ENCODE results near the gene CDH4. TPM values are rescaled to one million over a fixed set of nuclear protein-coding genes. Genes with fewer than 3 reads are reported as not detected.
A peak's percentile ranks its signal among the peaks of the same experiment; 100 is the strongest.

The CDH4 gene
- total RNA-seq, 2 donors from 2014 or later, result 0.29 to 0.45 TPM

DNA sequence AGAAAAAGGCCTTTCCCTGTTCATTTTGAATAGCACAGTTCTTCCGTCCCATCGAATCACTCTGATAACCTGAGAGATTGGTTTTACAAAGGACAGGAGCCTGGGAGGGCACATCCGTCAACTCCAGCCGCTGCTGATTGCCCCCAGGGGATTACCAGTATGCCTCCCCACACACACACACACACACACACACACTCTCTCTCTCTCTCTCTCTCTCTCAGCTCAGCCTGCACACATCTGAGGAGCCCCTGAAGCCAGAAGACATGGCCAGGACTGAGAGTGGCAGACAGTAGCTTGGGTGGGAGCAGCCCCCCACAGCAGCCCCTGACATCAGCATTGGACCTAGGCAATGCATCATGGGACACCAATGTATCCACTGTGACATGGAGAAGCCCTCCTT, 13.2 kb upstream of the CDH4 start:
- ATAC-seq (replicated peaks), result no peak
- Mint-ChIP-seq H3K27me3 (peaks cover 13% of the 10 kb centered on the region), H3K36me3 (ENCODE audit: low read depth) (no peaks in the 10 kb centered on the region), H3K4me3 (no peak overlapping the region), H3K27ac (no peak overlapping the region), H3K9me3 (peaks cover 12% of the 10 kb centered on the region), H3K4me1 (no peaks in the 10 kb centered on the region)

DNA sequence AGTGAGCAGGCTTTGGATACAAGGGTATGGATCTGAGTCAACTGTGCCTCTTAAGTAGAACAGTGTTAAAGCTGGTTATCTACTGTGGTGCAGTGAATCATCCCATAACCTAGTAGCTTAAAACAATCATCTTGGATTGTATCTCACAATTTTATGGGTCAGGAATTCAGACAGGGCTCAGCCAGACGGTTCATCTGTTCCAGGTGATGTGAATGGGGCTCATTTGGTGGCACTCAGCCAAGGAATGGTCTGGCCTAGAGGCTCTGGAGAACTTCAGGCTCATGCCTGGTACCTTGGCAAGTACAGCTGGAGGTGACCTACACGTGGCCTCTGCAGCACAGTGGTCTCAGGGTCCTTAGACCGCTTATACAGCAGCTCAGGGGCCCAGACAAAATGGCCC, 11.2 kb upstream of the CDH4 start:
- H3K4me1 Mint-ChIP-seq, result no peaks in the 10 kb centered on the region
- ATAC-seq (replicated peaks), result no peak

DNA sequence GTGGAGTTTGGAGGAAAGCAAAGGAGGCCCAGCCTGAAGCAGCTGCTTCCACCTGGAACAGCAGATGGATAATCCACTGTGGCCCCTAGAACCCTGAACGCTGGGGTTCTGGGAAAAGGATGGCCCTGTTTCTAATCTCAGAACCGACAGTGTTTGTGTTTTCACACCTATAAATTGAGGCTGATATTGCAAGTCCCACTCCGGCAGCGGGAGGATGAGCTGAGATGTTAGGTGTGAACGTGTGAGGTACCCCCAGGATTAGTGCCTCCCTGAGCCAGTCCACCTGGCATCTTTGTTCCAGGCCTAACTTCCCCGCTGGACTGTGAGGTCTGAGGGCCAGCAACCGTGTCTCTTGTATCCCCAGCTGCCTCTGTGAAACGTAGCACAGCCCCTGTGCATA, 7.8 kb upstream of the CDH4 start:
- Mint-ChIP-seq H3K36me3 (ENCODE audit: low read depth) (no peaks in the 10 kb centered on the region), H3K9me3 (peaks cover 8% of the 10 kb centered on the region), H3K27me3 (peaks cover 19% of the 10 kb centered on the region), H3K4me1 (no peaks in the 10 kb centered on the region), H3K4me3 (no peak overlapping the region), H3K27ac (no peak overlapping the region)
- ATAC-seq (replicated peaks), result no peak

More for the DNA sequence above, 11.2 kb upstream of the CDH4 start:
- Mint-ChIP-seq H3K36me3 (ENCODE audit: low read depth) (no peaks in the 10 kb centered on the region), H3K27ac (no peak overlapping the region), H3K27me3 (peaks cover 13% of the 10 kb centered on the region), H3K9me3 (peaks cover 12% of the 10 kb centered on the region), H3K4me3 (no peak overlapping the region)

DNA sequence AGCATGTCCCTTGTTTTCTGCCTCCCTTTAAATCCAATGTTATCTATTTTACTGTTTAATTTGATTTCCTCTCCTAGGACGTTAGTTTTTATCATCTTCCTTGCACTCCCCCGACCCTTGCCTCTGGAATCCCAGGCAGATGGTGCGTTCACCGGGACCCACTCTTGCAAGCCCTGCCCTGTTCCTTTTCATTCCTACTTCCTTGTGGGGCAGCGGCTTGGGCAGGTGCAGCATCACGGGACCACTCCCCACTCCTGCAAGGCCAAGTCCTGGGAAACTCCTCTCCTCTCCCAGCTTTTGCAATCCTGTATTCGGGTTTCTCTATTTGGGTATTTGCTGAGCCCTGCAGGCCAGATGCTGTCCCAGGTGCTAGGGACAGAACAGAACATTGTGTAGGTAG, 5.8 kb upstream of the CDH4 start:
- Mint-ChIP-seq H3K4me1 (no peaks in the 10 kb centered on the region), H3K9me3 (peaks cover 6% of the 10 kb centered on the region), H3K27me3 (peaks cover 36% of the 10 kb centered on the region), H3K36me3 (ENCODE audit: low read depth) (no peaks in the 10 kb centered on the region), H3K4me3 (no peak overlapping the region), H3K27ac (no peak overlapping the region)
- no peak for ATAC-seq (replicated peaks)

DNA sequence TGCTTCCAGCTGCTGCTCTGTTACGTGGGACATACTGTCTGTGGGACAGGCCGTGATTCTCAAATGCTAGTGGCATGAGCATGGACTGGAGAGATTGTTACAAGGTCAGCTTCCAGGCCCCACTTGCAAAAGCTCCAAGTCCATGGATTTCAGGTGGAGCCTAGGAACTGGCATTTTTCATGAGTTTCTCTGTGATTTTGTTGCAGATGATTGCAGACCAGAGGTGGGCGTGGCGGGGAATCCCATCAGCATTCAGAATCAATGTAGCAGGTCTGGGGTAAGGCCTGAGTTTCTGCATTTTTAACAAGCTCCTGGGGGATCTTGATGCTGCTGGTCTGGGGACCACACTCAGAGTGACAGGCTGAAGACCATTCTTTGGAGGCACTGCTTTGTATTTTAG, 2.4 kb upstream of the CDH4 start:
- ATAC-seq (replicated peaks), result no peak
- no peaks in the 10 kb centered on the region for H3K36me3 Mint-ChIP-seq (ENCODE audit: low read depth)
- no peak overlapping the region for H3K4me3 Mint-ChIP-seq
- H3K27me3 Mint-ChIP-seq, result peaks cover 47% of the 10 kb centered on the region
- H3K9me3 Mint-ChIP-seq, result no peaks in the 10 kb centered on the region
- H3K27ac Mint-ChIP-seq, result no peak overlapping the region
- H3K4me1 Mint-ChIP-seq, result no peaks in the 10 kb centered on the region

DNA sequence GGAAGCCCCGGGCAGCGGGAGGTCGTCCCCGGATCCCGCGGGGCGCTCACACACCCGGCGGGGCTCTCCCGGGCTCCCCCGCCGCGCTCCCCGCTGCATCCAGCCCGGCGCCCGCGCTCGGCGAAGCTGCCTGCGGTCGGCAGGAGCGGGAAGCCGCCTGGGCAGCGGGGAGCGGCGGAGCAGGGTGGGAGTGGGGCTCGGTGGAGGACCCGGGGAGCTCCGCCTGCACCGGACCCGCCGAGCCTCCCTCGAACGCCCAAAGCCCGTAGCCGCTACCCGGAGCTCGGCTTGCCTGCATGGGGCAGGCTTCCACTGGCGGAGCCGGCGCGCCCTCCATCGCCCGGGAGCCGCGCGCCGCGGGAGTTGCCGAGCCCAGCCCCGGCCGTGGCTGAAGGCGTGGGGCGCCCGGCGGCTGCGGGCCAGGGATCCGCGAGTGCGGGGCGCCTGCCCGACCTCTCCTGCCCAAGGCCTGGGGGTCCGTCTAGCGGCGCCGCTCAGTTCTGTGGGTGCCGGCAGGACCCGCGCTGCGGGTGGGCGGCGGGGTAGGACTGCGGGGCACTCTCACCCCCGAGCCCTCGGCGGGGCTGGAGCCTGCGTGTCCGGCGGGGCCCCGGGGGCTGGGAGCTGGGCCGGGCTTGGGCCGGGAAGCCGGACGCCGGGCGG, 671 bp downstream of the CDH4 start:
- Mint-ChIP-seq H3K36me3 (ENCODE audit: low read depth) (no peaks in the 10 kb centered on the region), H3K4me1 (no peaks in the 10 kb centered on the region), H3K27me3 (peaks cover 57% of the 10 kb centered on the region), H3K4me3 (no peak overlapping the region), H3K27ac (no peak overlapping the region), H3K9me3 (no peaks in the 10 kb centered on the region)
- ATAC-seq (replicated peaks), result no peak

DNA sequence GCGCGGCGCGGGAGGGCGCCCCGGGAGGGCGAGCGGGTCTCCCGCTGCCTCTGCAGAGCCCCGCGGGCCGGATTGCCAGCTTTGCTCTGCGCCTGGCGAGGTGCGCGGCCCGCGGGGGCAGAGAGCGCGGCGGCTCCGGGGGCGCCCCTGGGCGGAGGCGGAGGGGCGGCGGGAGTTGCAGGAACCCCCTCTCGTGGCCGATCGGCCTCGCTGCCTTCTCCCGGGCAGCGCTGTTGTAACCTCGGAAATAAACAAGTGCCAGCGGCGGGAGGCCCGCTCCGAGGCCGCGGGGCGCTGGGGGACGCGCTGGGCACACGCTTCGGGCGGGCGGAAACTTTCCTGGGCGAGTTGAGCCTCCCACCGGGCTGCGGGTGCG, 1.2 kb downstream of the CDH4 start:
- Mint-ChIP-seq H3K27ac (no peak overlapping the region), H3K4me1 (no peaks in the 10 kb centered on the region), H3K27me3 (peaks cover 54% of the 10 kb centered on the region), H3K4me3 (no peak overlapping the region), H3K9me3 (no peaks in the 10 kb centered on the region), H3K36me3 (ENCODE audit: low read depth) (no peaks in the 10 kb centered on the region)
- no peak for ATAC-seq (replicated peaks)

DNA sequence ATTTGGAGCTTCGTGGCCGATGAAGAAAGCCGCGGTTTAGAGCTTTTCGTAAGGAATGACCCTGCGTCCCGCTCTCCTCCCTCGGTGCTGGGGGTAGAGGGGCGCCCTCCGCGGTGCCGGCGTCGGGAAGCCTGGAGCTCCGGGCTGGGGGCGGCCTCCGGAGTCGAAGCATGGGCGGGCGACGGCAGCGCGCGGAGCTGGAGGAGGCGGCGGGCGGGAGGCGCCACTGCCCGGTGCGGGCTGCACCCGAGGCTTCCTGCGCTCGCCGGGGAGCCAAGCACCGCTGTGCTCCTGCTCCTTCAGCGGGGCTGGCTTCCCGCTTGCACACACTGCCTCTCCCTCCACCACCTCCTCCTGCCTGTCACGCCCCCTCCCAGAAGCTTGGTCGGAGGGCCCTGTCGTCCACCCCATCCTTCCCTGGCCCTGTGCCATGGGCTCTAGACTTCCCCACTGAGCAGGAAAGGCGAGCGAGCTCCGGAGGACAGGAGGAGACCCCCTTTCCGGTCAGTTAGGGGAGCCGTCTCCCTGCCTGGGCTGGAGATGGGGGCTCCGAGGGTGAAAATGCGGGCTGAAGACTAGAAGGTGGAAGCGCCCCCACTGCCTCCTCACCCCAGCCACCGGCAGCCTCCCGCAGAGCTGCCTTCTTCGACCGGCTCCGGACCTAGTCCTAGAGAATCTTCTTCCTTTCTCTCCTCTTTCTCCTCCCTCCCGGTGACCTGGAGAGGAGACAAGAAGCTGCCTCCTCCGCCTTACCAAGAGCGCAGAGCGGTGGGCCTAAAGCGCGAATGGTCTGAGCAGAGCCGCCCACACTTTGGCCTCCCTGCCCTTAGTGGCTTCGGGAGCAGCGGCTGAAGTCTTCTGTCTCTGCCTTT, 1.8 kb downstream of the CDH4 start:
- H3K27me3 Mint-ChIP-seq, result peaks cover 50% of the 10 kb centered on the region
- no peaks in the 10 kb centered on the region for H3K36me3 Mint-ChIP-seq (ENCODE audit: low read depth)

DNA sequence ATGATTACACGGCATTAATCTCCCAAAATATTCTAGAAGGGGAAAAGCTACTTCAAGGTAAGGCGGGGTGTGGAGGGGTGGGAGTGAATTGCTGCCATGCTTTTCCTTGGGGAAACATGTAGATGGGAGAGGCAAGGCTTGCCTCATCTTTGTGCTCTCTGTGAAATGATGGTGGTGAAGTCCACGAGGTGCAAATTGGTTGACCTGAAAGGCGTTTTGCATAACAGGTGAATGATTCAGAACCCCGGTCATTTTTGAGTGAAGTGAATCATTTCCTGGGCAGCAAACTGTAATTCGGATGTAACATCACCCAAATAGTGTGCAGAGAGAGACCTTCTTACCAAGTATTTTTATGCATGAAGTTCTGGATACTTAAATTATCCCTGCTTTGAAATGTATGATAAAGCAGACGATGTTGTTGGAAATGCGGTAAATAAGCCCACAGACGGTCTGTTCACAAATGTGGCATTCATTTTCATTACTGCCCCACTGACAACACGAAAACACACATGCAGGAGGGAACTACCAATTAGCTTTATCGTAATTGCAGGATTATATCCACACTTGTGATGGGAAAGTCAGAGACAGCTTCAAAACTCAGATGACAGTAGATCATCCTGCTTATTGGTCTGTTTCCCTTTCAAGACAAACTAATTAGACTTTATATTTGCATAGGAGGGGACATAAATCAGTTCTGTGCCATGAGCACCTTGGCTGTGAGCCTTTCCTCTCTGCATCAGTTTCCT, 3.0 kb downstream of the CDH4 start:
- Mint-ChIP-seq H3K27me3 (peaks cover 41% of the 10 kb centered on the region), H3K4me3 (no peak overlapping the region), H3K27ac (no peak overlapping the region), H3K4me1 (no peaks in the 10 kb centered on the region), H3K9me3 (no peaks in the 10 kb centered on the region), H3K36me3 (ENCODE audit: low read depth) (no peaks in the 10 kb centered on the region)
- no peak for ATAC-seq (replicated peaks)

More for the DNA sequence above, 1.8 kb downstream of the CDH4 start:
- ATAC-seq (replicated peaks), result no peak
- peak overlapping the region; percentile 16 for H3K4me3 Mint-ChIP-seq
- no peak overlapping the region for H3K27ac Mint-ChIP-seq
- no peaks in the 10 kb centered on the region for H3K9me3 Mint-ChIP-seq
- no peaks in the 10 kb centered on the region for H3K4me1 Mint-ChIP-seq

DNA sequence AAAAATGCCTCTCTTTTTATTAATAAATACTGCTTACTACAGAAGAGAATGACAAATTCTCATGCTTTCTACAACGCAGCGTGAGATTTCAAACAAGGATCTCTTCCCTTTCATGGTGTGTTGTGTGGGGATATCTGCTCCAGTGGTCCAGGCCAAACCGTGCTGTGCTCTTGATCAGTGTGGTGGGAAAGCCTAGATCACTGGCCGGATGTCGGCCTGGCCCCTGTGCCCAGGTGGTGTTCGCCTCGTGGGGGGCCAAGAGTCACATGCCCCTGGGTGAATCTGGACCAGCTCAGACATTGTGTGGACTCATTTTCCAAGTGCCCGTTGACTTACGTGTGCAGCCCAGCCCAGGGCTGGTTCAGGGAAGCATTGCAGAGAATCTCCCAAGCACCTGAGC, 4.3 kb downstream of the CDH4 start:
- peaks cover 28% of the 10 kb centered on the region for H3K27me3 Mint-ChIP-seq
- H3K4me1 Mint-ChIP-seq, result no peaks in the 10 kb centered on the region
- H3K9me3 Mint-ChIP-seq, result no peaks in the 10 kb centered on the region
- no peak overlapping the region for H3K4me3 Mint-ChIP-seq
- H3K36me3 Mint-ChIP-seq (ENCODE audit: low read depth), result no peaks in the 10 kb centered on the region
- no peak overlapping the region for H3K27ac Mint-ChIP-seq
- no peak for ATAC-seq (replicated peaks)

DNA sequence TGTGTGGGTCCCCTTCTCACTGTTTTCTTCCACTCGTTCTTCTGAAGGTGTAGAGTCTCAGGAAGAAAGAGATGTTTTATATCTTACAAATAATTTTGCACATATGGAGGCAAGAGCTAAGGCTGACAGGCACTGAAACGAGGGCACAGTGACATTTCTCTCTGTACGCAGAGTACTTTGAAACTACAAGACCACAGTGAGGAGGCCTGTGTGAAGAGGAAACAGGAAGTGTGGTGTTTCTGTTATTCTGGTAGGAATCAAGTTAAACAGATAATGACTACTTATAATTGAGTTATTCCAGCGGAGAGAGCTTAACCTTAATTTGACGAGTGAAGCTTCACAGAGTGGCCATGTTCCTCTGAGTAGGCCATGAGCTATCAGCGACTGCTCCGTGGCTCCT, 4.8 kb downstream of the CDH4 start:
- no peak overlapping the region for H3K4me3 Mint-ChIP-seq
- peaks cover 25% of the 10 kb centered on the region for H3K27me3 Mint-ChIP-seq
- H3K4me1 Mint-ChIP-seq, result no peaks in the 10 kb centered on the region
- H3K36me3 Mint-ChIP-seq (ENCODE audit: low read depth), result no peaks in the 10 kb centered on the region
- H3K27ac Mint-ChIP-seq, result no peak overlapping the region
- ATAC-seq (replicated peaks), result no peak
- no peaks in the 10 kb centered on the region for H3K9me3 Mint-ChIP-seq

DNA sequence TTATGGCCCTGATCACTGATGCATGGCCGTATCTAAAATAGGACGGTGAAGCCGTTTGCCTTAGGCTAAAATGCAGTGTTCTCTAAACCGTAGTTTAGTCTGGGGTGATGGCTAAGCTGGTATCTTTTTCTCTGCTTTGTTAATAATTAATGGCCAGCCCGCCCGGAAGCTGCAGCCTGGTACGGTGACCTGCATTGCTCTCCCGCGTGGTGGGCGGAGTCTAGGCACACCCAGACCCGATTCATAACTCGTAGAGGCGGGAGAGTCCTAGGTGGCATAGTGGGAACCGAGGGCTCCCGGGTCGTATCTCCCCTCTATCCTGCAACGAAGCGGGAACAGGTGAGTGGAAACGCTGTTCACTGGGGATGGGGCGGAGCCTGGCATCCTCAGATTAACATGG, 5.5 kb downstream of the CDH4 start:
- Mint-ChIP-seq H3K4me3 (no peak overlapping the region), H3K4me1 (no peaks in the 10 kb centered on the region), H3K36me3 (ENCODE audit: low read depth) (no peaks in the 10 kb centered on the region), H3K27ac (no peak overlapping the region), H3K27me3 (peaks cover 25% of the 10 kb centered on the region), H3K9me3 (no peaks in the 10 kb centered on the region)
- no peak for ATAC-seq (replicated peaks)

DNA sequence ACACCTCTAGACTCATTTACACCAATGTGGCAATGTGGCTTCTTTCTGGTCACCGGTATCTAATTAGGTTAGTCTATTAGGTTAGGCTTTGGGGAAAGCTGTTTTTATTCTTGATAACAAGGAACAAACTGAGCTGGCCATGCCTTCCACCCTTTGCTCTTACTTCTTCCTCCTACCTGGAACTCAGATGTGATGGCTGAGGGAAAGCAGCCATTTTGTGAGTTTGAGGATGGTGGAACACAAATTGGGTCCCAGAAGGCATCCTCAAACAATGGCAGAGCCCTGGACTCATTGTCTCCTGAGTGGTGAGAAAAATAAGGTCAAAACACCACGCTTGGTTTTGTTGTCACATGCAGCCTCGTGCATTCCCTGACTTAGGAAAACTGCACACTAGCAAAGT, 7.7 kb downstream of the CDH4 start:
- Mint-ChIP-seq H3K27ac (no peak overlapping the region), H3K36me3 (ENCODE audit: low read depth) (no peaks in the 10 kb centered on the region), H3K27me3 (peaks cover 25% of the 10 kb centered on the region), H3K9me3 (no peaks in the 10 kb centered on the region), H3K4me3 (no peak overlapping the region), H3K4me1 (no peaks in the 10 kb centered on the region)
- ATAC-seq (replicated peaks), result no peak

DNA sequence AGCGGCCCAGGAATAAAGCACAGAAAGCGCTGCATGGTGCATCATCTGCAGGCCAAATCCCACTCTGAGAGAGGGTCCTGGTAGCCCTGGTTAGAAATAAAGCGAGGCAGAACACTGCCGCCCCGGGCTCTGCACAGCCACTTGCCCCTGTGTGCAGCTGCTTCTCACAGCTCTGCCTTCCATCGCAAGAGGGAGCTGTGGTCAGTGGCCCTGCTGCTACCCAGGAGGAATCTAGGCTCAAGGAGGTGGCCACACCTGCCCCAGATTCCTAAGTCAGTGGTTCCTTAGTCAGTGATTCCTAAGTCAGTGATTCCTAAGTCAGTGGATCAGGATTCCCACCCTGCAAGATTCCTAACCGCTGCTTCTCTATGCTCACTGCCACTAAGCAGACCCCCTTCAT, 8.8 kb downstream of the CDH4 start:
- Mint-ChIP-seq H3K27me3 (peaks cover 20% of the 10 kb centered on the region), H3K4me3 (no peak overlapping the region), H3K27ac (no peak overlapping the region), H3K36me3 (ENCODE audit: low read depth) (no peaks in the 10 kb centered on the region), H3K9me3 (no peaks in the 10 kb centered on the region), H3K4me1 (no peaks in the 10 kb centered on the region)
- ATAC-seq (replicated peaks), result no peak

DNA sequence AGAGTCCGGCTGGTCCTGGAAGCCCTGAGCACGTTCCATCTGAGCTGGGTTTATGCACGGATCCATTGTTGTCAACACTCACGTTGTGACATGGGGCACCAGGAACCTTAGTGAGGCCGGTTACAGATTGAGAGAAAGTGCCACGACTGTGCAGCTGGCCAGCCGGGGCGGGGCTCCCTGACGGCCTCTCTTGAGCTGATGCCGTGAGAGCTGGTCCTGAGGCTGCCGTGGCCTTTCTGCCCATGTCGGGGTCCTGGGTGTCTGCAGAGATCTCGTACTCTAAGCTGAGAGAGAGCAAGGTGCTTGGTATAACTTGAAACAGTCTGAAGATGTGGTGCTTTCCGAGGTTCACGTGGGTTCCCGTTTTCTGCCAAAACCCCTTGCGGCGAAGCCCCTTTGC, 10.0 kb downstream of the CDH4 start:
- H3K27ac Mint-ChIP-seq, result no peak overlapping the region
- no peak for ATAC-seq (replicated peaks)
- H3K4me1 Mint-ChIP-seq, result no peaks in the 10 kb centered on the region
- H3K4me3 Mint-ChIP-seq, result no peak overlapping the region
- no peaks in the 10 kb centered on the region for H3K9me3 Mint-ChIP-seq
- peaks cover 19% of the 10 kb centered on the region for H3K27me3 Mint-ChIP-seq
- H3K36me3 Mint-ChIP-seq (ENCODE audit: low read depth), result no peaks in the 10 kb centered on the region
